CD4-positive, alpha-beta T cell (primary cell): ENCODE results near the gene TMEM200A. TPM values are rescaled to one million over a fixed set of nuclear protein-coding genes. Genes with fewer than 3 reads are reported as not detected.

Source experiments
- ATAC-seq: fragments of 200-7000 bp; cut with Tn5 transposase; one replicate; pipeline ENCODE4 v1.10.0; 2022; ENCODE audit warnings: mild to moderate bottlenecking; ENCODE audit not compliant: poor library complexity
- CTCF ChIA-PET: fragments of 350-600 bp; sonication (Branson Sonifier 250); formaldehyde crosslinking; loops from one replicate; lab custom pipeline; 2021; ENCODE audit warnings: antibody characterized with exemption, inconsistent platforms; lab: Charles Lee
- POLR2A ChIA-PET: fragments of 350-600 bp; sonication (Branson Sonifier 250); formaldehyde crosslinking; loops from one replicate; lab custom pipeline; 2021; ENCODE audit warnings: antibody characterized with exemption, inconsistent platforms; lab: Charles Lee
- DNase-seq, 14 experiments: peaks; one replicate each; pipeline ENCODE4 v3.0.0-alpha.2; 2013 to 2020; ENCODE audit warnings: mixed read lengths in 2 of 14
- H3K27ac ChIP-seq, 2 donors: one replicate each; pipeline versions ENCODE4 v1.5.1 to v1.7.0; 2013; ENCODE audit warnings: low read length in 2 of 2, low read depth in 1 of 2, mild to moderate bottlenecking in 1 of 2
- H3K27me3 ChIP-seq, 2 experiments: 1 replicate in 1 of 2; 2 replicates in 1 of 2; pipeline versions ENCODE4 v1.6.1 to v1.7.0; 2013; ENCODE audit warnings: low read length in 2 of 2, control low read depth in 1 of 2, mild to moderate bottlenecking in 1 of 2, moderate library complexity in 1 of 2; ENCODE audit not compliant: insufficient read depth in 2 of 2, control insufficient read depth in 1 of 2
- H3K36me3 ChIP-seq: one replicate; pipeline ENCODE4 v1.6.1; 2013; ENCODE audit warnings: low read length, control low read depth; ENCODE audit not compliant: insufficient read depth
- H3K4me1 ChIP-seq: one replicate; pipeline ENCODE4 v1.6.1; 2013; ENCODE audit warnings: low read length, control low read depth; ENCODE audit not compliant: insufficient read depth
- H3K4me3 ChIP-seq: one replicate; pipeline ENCODE4 v1.5.1; 2013; ENCODE audit warnings: mild to moderate bottlenecking, low read length, moderate library complexity
- H3K9me3 ChIP-seq, 2 experiments: 1 replicate in 1 of 2; 2 replicates in 1 of 2; pipeline versions ENCODE4 v1.6.1 to v1.7.0; 2013; ENCODE audit warnings: low read length in 2 of 2, mild to moderate bottlenecking in 2 of 2, control low read depth in 1 of 2, moderate library complexity in 1 of 2; ENCODE audit not compliant: control insufficient read depth in 1 of 2, insufficient read depth in 1 of 2
- H3K27ac Mint-ChIP-seq: one replicate; pipeline ENCODE4 v1.8.0; 2020; ENCODE audit warnings: mixed read lengths
- H3K27me3 Mint-ChIP-seq: one replicate; pipeline ENCODE4 v1.8.0; 2021; ENCODE audit warnings: mixed read lengths
- H3K36me3 Mint-ChIP-seq: one replicate; pipeline ENCODE4 v1.8.0; 2021; ENCODE audit warnings: low read depth, mixed read lengths
- H3K4me1 Mint-ChIP-seq: one replicate; pipeline ENCODE4 v1.8.0; 2021; ENCODE audit warnings: low read depth, mixed read lengths
- H3K4me3 Mint-ChIP-seq: one replicate; pipeline ENCODE4 v1.8.0; 2020; ENCODE audit warnings: mild to moderate bottlenecking, mixed read lengths
- H3K9me3 Mint-ChIP-seq: one replicate; pipeline ENCODE4 v1.8.0; 2020; ENCODE audit warnings: mixed read lengths
- intact Hi-C, 2 experiments: fragments of 100-400 bp; cut with DNase I in 1 of 2; cut with micrococcal nuclease in 1 of 2; formaldehyde crosslinking; loops; one replicate each; pipeline versions ENCODE4 v1.15.1 to v1.9.0; 2023 to 2025; cut with DNase I, micrococcal nuclease
- polyA plus RNA-seq, 2 donors: library from polyadenylated mRNA; unstranded; fragments of 120-200 nt; gene quantifications; one replicate each; pipeline ENCODE4 v1.2.1, GENCODE V29; 2013
- total RNA-seq, 174 experiments: library from RNA in 2 of 174; stranded (reverse) in 2 of 174; gene quantifications; one replicate each; pipeline ENCODE4 v1.2.3 and lab custom pipeline; 2021 to 2026
- TF ChIP-seq, protein P1 (sequence below): fragments of 200-600 bp; IDR thresholded peaks from one replicate; pipeline ENCODE4 v1.8.0; 2022; ENCODE audit warnings: antibody characterized with exemption, mild to moderate bottlenecking

The TMEM200A gene
- total RNA-seq: under 1 TPM; 0.30 to 0.34 TPM
- 3.4 TPM for polyA plus RNA-seq (2013, experiment 1 of 2)
- polyA plus RNA-seq (2013, experiment 2 of 2): 3.4 TPM
- total RNA-seq (lab: John Stamatoyannopoulos, UW): 0.54 to 36.6 (median 3.3) reads per million in 172 experiments

DNA sequence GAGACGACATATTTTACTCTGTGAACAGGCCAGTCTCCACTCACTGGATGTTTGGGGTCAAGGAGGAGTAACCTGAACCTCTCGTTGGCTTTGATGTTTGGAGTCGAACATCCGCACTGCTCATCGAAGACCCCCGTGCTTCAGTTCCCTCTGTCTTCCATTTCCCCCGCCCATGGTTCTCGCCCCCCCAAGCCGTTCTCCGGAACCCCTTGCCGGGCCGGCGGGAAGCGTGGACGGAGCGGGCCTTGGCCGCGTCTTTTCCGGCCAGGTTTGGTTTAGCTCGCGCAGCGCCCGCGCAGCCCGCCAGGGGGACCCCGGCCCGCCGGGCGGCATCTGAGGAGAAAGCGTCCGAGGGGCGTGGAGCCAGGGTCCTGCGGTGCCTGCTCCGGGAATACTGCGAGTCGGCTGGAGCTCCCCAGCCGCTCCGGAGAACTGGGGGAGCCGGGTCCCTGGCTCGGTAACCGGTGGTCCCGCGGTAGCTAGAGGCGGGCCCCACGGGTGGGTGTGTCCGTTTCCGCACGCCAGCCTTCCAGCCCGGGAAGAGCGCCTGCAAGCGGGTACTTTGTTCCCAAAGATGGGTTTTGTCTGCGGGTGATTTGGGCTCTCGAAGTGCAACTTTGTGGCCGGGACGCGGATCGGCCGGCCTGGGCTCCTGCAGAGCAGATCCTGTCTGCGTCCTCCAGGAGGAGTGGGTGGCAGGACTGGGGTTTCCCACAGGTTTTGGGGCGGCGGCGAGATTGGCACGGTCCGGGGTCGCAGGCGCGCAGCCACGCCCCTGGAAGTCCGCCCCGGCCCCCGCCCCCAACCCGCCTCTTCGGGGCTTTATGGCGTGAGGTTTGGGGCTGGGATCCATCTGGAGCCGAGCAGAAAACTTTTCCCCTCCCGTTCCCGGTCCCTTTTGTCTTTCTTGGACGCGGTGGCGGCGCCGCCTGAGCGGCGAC is at the start of gene TMEM200A:
TMEM200A (plus strand) TSS at position 852 of the 941 bp plus-strand sequence. CDS start 74,406 bp downstream, outside the sequence.
- H3K4me3 Mint-ChIP-seq: peak within 1 kb of the TSS; percentile 89
- ATAC-seq: peak; percentile 58
- H3K4me1 ChIP-seq: peaks cover 15% of the 10 kb centered on the region
- H3K9me3 Mint-ChIP-seq: no peaks in the 10 kb centered on the region
- H3K4me1 Mint-ChIP-seq: peaks cover 29% of the 10 kb centered on the region
- intact Hi-C loops: loop anchor here in 1 of 2 experiments (2.0 kb wide), 1 partner anchor 333 kb away; no protein-coding TSS in a partner anchor
- H3K27me3 ChIP-seq: peaks cover 0 to 7% of the 10 kb centered on the region in 2 experiments
- CTCF ChIA-PET: interaction anchor here (0.6 to 1.1 kb wide), 2 partner anchors 19 to 34 kb away, joined by 3 to 4 read pairs; no protein-coding TSS in a partner anchor
- TF ChIP-seq, protein P1, sequence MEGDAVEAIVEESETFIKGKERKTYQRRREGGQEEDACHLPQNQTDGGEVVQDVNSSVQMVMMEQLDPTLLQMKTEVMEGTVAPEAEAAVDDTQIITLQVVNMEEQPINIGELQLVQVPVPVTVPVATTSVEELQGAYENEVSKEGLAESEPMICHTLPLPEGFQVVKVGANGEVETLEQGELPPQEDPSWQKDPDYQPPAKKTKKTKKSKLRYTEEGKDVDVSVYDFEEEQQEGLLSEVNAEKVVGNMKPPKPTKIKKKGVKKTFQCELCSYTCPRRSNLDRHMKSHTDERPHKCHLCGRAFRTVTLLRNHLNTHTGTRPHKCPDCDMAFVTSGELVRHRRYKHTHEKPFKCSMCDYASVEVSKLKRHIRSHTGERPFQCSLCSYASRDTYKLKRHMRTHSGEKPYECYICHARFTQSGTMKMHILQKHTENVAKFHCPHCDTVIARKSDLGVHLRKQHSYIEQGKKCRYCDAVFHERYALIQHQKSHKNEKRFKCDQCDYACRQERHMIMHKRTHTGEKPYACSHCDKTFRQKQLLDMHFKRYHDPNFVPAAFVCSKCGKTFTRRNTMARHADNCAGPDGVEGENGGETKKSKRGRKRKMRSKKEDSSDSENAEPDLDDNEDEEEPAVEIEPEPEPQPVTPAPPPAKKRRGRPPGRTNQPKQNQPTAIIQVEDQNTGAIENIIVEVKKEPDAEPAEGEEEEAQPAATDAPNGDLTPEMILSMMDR: peak; percentile 68
- no peak within 1 kb of the TSS for H3K27ac ChIP-seq
- peaks cover 0 to 3% of the 10 kb centered on the region in 2 experiments for H3K9me3 ChIP-seq
- no peaks in the 10 kb centered on the region for H3K36me3 Mint-ChIP-seq
- peak within 1 kb of the TSS; percentile 80 for H3K4me3 ChIP-seq
- peak within 1 kb of the TSS; percentile 18 for H3K27ac Mint-ChIP-seq
- POLR2A ChIA-PET: no interaction called here
- peaks cover 18% of the 10 kb centered on the region for H3K27me3 Mint-ChIP-seq
- H3K36me3 ChIP-seq: no peaks in the 10 kb centered on the region
- peak; percentile 8 to 61 (median 33) for DNase-seq

DNA sequence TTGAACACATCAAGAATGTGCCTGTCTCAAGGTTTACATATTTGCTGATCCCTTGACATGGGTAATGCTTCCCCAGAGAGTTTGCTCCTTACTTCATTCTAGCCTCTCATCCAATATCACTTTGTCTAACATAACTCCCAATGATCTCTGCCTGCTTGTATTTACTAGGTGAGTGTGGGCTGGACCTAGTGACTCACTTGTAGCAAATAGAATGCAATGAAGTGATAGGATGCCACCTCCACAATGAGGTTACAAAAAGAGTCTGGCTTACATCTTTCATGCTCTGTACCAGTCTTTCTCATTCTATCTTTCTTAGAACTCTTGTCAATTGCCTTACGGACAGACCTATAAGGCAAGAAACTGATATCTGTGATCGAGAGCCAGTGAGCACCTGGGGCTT is 44.9 kb upstream of the TMEM200A start:
- Histone ChIP-seq H3K27ac (no peak overlapping the region), H3K9me3 (no peaks in the 10 kb centered on the region), H3K36me3 (no peaks in the 10 kb centered on the region), H3K27me3 (no peaks in the 10 kb centered on the region), H3K4me1 (no peaks in the 10 kb centered on the region), H3K4me3 (no peak overlapping the region)
- no peak for ATAC-seq
- Mint-ChIP-seq H3K27ac (no peak overlapping the region), H3K27me3 (no peaks in the 10 kb centered on the region), H3K36me3 (no peaks in the 10 kb centered on the region), H3K4me3 (no peak overlapping the region), H3K4me1 (peaks cover 4% of the 10 kb centered on the region), H3K9me3 (no peaks in the 10 kb centered on the region)
- CTCF ChIA-PET: no interaction called here
- intact Hi-C loops: loop anchor here (5.0 kb wide), 1 partner anchor 61 kb away; no protein-coding TSS in a partner anchor
- TF ChIP-seq, protein P1: no peak
- no peak for DNase-seq
- POLR2A ChIA-PET: no interaction called here

DNA sequence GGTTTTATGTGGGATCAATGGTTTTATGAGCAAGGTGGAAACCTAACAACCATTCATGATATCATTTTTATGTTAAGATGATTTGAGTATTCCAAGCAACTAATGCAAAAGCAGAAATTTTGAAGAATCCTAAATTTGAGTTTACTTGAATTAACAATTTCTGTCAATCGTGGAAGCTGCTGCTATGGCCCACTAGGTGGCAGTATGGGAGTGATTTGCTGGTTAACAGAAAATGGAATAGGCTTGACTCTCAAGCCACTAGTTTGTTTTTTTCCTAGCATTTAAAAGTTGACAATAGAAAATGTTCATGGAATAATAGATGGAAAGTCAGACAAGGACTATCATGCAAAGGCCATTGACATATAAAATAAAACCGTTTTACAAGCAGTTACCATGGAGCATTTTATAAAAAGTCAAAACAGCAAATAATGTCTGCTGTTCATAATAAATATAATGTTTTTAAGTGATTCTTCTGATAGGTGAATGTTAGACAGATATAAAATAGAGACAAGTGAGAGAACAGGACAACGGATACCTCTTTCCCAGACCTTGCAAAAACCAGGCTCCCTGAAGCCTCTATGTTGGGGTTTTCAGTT is 43.0 kb upstream of the TMEM200A start:
- H3K27ac Mint-ChIP-seq: no peak overlapping the region
- peaks cover 4% of the 10 kb centered on the region for H3K4me1 Mint-ChIP-seq
- Histone ChIP-seq H3K9me3 (no peaks in the 10 kb centered on the region), H3K27me3 (no peaks in the 10 kb centered on the region), H3K4me1 (no peaks in the 10 kb centered on the region), H3K4me3 (no peak overlapping the region), H3K36me3 (no peaks in the 10 kb centered on the region), H3K27ac (no peak overlapping the region)
- H3K27me3 Mint-ChIP-seq: no peaks in the 10 kb centered on the region
- POLR2A ChIA-PET: interaction anchor here (1.9 kb wide), 1 partner anchor 375 kb away, joined by 7 read pairs; no protein-coding TSS in a partner anchor
- ATAC-seq (peak; percentile 44), DNase-seq (peak; percentile 16 to 83 (median 42))
- CTCF ChIA-PET: interaction anchor here (0.6 to 2.0 kb wide), 3 partner anchors 10 to 520 kb away, joined by 4 to 14 read pairs (median 8); no protein-coding TSS in a partner anchor
- H3K4me3 Mint-ChIP-seq: no peak overlapping the region
- intact Hi-C loops: loop anchor here (1.0 to 5.0 kb wide), 5 partner anchors 60 to 550 kb away; no protein-coding TSS in a partner anchor
- H3K9me3 Mint-ChIP-seq: no peaks in the 10 kb centered on the region
- no peaks in the 10 kb centered on the region for H3K36me3 Mint-ChIP-seq
- TF ChIP-seq, protein P1: peak; percentile 93
